A673 (cell line): ENCODE measurements around the gene CDCA7L.

Source experiments
- CTCF ChIP-seq: fragments of 300-800, 200-600 bp; sonication (generic); conservative IDR thresholded peaks from 2 replicates; pipeline ENCODE4 v1.5.1; 2017; ENCODE audit warnings: low read depth, mild to moderate bottlenecking, antibody characterized with exemption, low read length, moderate library complexity, mixed read lengths
- EZH2 ChIP-seq: fragments of 200-600 bp; sonication (generic); IDR thresholded peaks from 2 replicates; pipeline ENCODE4 v1.6.1; 2017; ENCODE audit warnings: borderline replicate concordance, low read depth, mild to moderate bottlenecking, mixed read lengths, antibody characterized with exemption, low read length; ENCODE audit not compliant: poor library complexity, severe bottlenecking

GRCh38 chr7:21914671-21915070, 31.0 kb downstream of the CDCA7L start:
- TF ChIP-seq CTCF (no peak), EZH2 (no peak)
